Panc1 (cell line): ENCODE results near the gene TTC3. TPM values are rescaled to one million over a fixed set of nuclear protein-coding genes. Genes with fewer than 3 reads are reported as not detected.

Source experiments
- ATAC-seq: fragments of 200-7000 bp; cut with Tn5 transposase; 2 replicates; pipeline ENCODE4 v1.9.1; 2020; ENCODE audit warnings: mild to moderate bottlenecking, moderate library complexity
- BruUV-seq: library from RNA; stranded (reverse); fragments of 400-500 nt; replicated peaks from 2 replicates; lab custom pipeline; 2021; lab: Mats Ljungman, UMichigan
- CTCF ChIA-PET: fragments of 300-600 bp; sonication (Branson Sonifier 250); formaldehyde crosslinking; loops from one replicate; lab custom pipeline; 2022; ENCODE audit warnings: antibody characterized with exemption; lab: Charles Lee
- POLR2A ChIA-PET: fragments of 300-600 bp; sonication (Branson Sonifier 250); formaldehyde crosslinking; loops from one replicate; lab custom pipeline; 2022; ENCODE audit warnings: antibody characterized with exemption; lab: Charles Lee
- DNase-seq: peaks from one replicate; pipeline ENCODE4 v3.0.0-alpha.2; 2010; ENCODE audit warnings: low read depth, low spot score
- H3K27ac ChIP-seq: 2 replicates; pipeline ENCODE4 v1.5.1; 2011; ENCODE audit warnings: mild to moderate bottlenecking, low read length, inconsistent platforms
- H3K27me3 ChIP-seq: fragments of 200-500 bp; sonication (Bioruptor generic); 2 replicates; pipeline ENCODE4 v1.6.0; 2014; ENCODE audit warnings: low read length, inconsistent platforms; ENCODE audit not compliant: control insufficient read depth, insufficient read depth
- H3K36me3 ChIP-seq: fragments of 200-500 bp; sonication (Bioruptor generic); 2 replicates; pipeline ENCODE4 v1.5.1; 2014; ENCODE audit warnings: inconsistent platforms, mild to moderate bottlenecking, low read length, moderate library complexity; ENCODE audit not compliant: control insufficient read depth, insufficient read depth
- H3K4me1 ChIP-seq: 2 replicates; pipeline ENCODE4 v1.5.1; 2011; ENCODE audit warnings: inconsistent platforms, mild to moderate bottlenecking, low read length, moderate library complexity; ENCODE audit not compliant: control insufficient read depth, insufficient read depth
- H3K4me3 ChIP-seq, 2 experiments: 2 replicates each; pipeline ENCODE4 v1.5.1; 2011 to 2012; ENCODE audit warnings: low read depth in 2 of 2, low read length in 2 of 2, mild to moderate bottlenecking in 2 of 2, inconsistent platforms in 1 of 2, moderate library complexity in 1 of 2
- H3K9me3 ChIP-seq: fragments of 200-500 bp; sonication (Bioruptor generic); 2 replicates; pipeline ENCODE4 v1.5.1; 2014; ENCODE audit warnings: low read depth, mild to moderate bottlenecking, inconsistent platforms, low read length, moderate library complexity; ENCODE audit not compliant: control insufficient read depth, insufficient read depth
- POLR2AphosphoS5 ChIP-seq: IDR thresholded peaks from 2 replicates; pipeline ENCODE4 v1.6.1; 2012; ENCODE audit warnings: mild to moderate bottlenecking, low read depth, low read length, moderate library complexity
- SIN3A ChIP-seq: IDR thresholded peaks from 2 replicates; pipeline ENCODE4 v1.6.1; 2012; ENCODE audit warnings: low read depth, mild to moderate bottlenecking, low read length, moderate library complexity, borderline replicate concordance; ENCODE audit not compliant: insufficient read depth
- TCF7L2 ChIP-seq: IDR thresholded peaks from 2 replicates; pipeline ENCODE4 v1.6.1; 2011; ENCODE audit warnings: mild to moderate bottlenecking, low read depth, low read length, inconsistent platforms
- in situ Hi-C: cut with HindIII; loops from 2 replicates; pipeline ENCODE4 v1.10.0; 2016; ENCODE audit warnings: low sequenced_read_pairs, low pct_unique_long_range_greater_than_20kb
- intact Hi-C: fragments of 100-400 bp; cut with micrococcal nuclease; formaldehyde crosslinking; loops from one replicate; pipeline ENCODE4 v1.10.0; 2022; ENCODE audit not compliant: unreplicated experiment
- total RNA-seq: library from RNA; stranded (reverse); gene quantifications from one replicate; pipeline ENCODE4 v1.2.1, GENCODE V29; 2021; ENCODE audit not compliant: unreplicated experiment
- TF ChIP-seq, protein P1 (sequence below): fragments of 450-650 bp; IDR thresholded peaks from 2 replicates; pipeline ENCODE4 v1.5.1; 2017; ENCODE audit warnings: mild to moderate bottlenecking
- TF ChIP-seq, protein P2 (sequence below), 2 experiments: IDR thresholded peaks; 2 replicates each; pipeline ENCODE4 v1.6.1; 2011 to 2012; ENCODE audit warnings: low read depth in 2 of 2, control low read depth in 1 of 2, low read length in 1 of 2, mild to moderate bottlenecking in 1 of 2, moderate library complexity in 1 of 2; ENCODE audit not compliant: insufficient read depth in 1 of 2

TTC3 gene
- total RNA-seq, 1 experiment from 2014 or later: 83.0 TPM

DNA sequence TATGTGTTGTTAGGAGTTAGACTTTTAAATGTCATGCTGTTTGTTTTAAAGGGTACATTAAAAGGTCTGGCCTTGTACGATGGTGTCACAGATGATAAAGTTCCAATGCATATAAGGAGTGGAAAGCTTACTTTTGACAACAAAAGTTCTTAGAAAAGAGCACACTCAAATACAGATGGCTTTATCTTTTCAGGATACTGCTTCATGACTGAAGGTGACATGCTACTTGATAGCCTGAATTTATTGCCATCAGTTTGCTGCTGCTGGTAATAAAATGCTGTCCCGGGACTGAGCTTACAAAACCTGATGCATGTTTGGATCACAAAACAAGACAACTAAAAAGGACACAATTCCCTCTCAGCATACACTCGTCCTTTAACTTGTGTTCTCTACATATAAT, 84.9 kb downstream of the TTC3 start:
- BruUV-seq: no TSS peak
- ChIA-PET CTCF (no interaction called here), POLR2A (no interaction called here)
- in situ Hi-C loops (no loop called here), intact Hi-C loops (no loop called here)
- ATAC-seq: no peak
- H3K4me3 ChIP-seq: no peak overlapping the region
- no peak for DNase-seq
- no peaks in the 10 kb centered on the region for H3K4me1 ChIP-seq
- no peaks in the 10 kb centered on the region for H3K9me3 ChIP-seq
- H3K27me3 ChIP-seq: no peaks in the 10 kb centered on the region
- H3K36me3 ChIP-seq: peaks cover 3% of the 10 kb centered on the region
- H3K27ac ChIP-seq: no peak overlapping the region
- TF ChIP-seq SIN3A: no peak

DNA sequence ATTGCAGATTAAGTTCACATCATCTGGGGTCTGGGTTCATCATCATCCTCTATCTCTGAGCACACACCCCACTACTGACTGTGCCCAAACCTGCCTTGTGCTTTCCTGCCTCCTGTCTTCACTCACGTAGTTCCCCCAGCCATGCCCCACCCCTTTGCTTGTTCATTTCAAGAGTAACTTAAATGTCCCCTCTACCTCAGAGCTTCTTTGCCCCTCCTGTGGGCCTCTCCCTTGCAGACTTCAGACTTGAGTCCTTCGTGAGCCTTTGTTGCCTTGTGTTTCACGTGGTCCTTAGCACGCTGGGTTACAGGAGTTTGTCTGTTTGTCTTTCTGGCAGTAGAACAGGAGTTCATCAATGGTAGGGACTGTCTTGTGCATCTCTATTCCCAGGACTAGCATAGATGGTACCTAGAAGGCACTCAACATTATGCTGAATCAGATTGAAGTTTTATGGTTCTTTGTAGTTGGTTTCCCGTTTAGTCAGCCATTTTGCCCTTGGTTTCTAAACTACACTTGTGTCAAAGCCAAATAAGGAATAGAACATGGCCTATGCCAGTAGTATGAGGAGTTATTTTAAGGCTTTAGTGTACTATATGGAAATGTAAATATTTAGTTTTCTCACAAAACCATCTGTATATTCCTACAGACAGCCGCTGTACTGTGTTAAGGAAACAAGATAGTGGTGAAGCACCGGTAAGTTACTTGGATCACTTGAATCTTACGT, 86.2 kb downstream of the TTC3 start:
- Histone ChIP-seq H3K4me3 (no peak overlapping the region), H3K27ac (no peak overlapping the region), H3K27me3 (no peaks in the 10 kb centered on the region), H3K9me3 (no peaks in the 10 kb centered on the region), H3K36me3 (peaks cover 3% of the 10 kb centered on the region), H3K4me1 (no peaks in the 10 kb centered on the region)
- no TSS peak for BruUV-seq
- ATAC-seq (no peak), DNase-seq (no peak)
- ChIA-PET POLR2A (no interaction called here), CTCF (no interaction called here)
- in situ Hi-C loops: no loop called here
- TF ChIP-seq SIN3A: no peak
- TF ChIP-seq, protein P1, sequence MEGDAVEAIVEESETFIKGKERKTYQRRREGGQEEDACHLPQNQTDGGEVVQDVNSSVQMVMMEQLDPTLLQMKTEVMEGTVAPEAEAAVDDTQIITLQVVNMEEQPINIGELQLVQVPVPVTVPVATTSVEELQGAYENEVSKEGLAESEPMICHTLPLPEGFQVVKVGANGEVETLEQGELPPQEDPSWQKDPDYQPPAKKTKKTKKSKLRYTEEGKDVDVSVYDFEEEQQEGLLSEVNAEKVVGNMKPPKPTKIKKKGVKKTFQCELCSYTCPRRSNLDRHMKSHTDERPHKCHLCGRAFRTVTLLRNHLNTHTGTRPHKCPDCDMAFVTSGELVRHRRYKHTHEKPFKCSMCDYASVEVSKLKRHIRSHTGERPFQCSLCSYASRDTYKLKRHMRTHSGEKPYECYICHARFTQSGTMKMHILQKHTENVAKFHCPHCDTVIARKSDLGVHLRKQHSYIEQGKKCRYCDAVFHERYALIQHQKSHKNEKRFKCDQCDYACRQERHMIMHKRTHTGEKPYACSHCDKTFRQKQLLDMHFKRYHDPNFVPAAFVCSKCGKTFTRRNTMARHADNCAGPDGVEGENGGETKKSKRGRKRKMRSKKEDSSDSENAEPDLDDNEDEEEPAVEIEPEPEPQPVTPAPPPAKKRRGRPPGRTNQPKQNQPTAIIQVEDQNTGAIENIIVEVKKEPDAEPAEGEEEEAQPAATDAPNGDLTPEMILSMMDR: no peak
- TF ChIP-seq TCF7L2: no peak
- TF ChIP-seq, protein P2, sequence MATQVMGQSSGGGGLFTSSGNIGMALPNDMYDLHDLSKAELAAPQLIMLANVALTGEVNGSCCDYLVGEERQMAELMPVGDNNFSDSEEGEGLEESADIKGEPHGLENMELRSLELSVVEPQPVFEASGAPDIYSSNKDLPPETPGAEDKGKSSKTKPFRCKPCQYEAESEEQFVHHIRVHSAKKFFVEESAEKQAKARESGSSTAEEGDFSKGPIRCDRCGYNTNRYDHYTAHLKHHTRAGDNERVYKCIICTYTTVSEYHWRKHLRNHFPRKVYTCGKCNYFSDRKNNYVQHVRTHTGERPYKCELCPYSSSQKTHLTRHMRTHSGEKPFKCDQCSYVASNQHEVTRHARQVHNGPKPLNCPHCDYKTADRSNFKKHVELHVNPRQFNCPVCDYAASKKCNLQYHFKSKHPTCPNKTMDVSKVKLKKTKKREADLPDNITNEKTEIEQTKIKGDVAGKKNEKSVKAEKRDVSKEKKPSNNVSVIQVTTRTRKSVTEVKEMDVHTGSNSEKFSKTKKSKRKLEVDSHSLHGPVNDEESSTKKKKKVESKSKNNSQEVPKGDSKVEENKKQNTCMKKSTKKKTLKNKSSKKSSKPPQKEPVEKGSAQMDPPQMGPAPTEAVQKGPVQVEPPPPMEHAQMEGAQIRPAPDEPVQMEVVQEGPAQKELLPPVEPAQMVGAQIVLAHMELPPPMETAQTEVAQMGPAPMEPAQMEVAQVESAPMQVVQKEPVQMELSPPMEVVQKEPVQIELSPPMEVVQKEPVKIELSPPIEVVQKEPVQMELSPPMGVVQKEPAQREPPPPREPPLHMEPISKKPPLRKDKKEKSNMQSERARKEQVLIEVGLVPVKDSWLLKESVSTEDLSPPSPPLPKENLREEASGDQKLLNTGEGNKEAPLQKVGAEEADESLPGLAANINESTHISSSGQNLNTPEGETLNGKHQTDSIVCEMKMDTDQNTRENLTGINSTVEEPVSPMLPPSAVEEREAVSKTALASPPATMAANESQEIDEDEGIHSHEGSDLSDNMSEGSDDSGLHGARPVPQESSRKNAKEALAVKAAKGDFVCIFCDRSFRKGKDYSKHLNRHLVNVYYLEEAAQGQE (IDR thresholded peaks at IDR 0.05; ENCODE audit: insufficient read depth in 1 of 2, low read depth in 2 of 2, low read length in 1 of 2): no peak
- no peak for TF ChIP-seq POLR2AphosphoS5
- intact Hi-C loops: no loop called here

DNA sequence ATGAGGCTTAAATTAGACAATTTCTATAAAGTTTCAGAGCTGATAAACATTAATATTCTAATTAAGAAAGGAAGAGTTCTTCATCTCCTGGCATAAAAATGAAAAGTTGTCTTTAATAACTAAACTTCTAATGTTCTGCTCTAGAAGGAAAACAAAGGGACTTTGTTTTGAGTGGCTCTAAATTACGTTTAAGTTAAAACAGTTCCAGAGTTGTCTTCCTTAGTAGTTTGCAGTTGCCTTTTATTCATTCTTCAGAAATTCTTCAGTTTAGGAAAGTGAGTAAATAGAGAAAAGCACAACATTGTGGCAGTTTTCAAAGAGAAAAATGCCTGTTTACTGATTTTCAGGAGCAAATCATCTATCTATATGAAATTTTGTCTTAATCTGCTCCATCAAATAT, 86.9 kb downstream of the TTC3 start:
- TF ChIP-seq POLR2AphosphoS5 (no peak), TCF7L2 (no peak), SIN3A (no peak)
- TF ChIP-seq, protein P2 (IDR thresholded peaks at IDR 0.05; ENCODE audit: insufficient read depth in 1 of 2, low read depth in 2 of 2, low read length in 1 of 2): no peak
- TF ChIP-seq, protein P1: no peak
- ChIA-PET CTCF (interaction anchor here (0.7 kb wide), 1 partner anchor 306 kb away, joined by 3 read pairs; no protein-coding TSS in a partner anchor), POLR2A (no interaction called here)
- H3K4me3 ChIP-seq: no peak overlapping the region
- no TSS peak for BruUV-seq
- no peaks in the 10 kb centered on the region for H3K9me3 ChIP-seq
- no peak for DNase-seq
- in situ Hi-C loops: no loop called here
- no peak for ATAC-seq
- H3K36me3 ChIP-seq: peaks cover 3% of the 10 kb centered on the region
- intact Hi-C loops: no loop called here
- H3K27ac ChIP-seq: no peak overlapping the region
- H3K4me1 ChIP-seq: no peaks in the 10 kb centered on the region
- H3K27me3 ChIP-seq: no peaks in the 10 kb centered on the region
